HL-60 (cell line): ENCODE data around the gene CFTR.

Experiments used
- GABPA ChIP-seq: IDR thresholded peaks from 2 replicates; pipeline ENCODE4 v1.6.1; 2012; ENCODE audit warnings: low read depth
- POLR2AphosphoS5 ChIP-seq: IDR thresholded peaks from 2 replicates; pipeline ENCODE4 v1.6.1; 2012; ENCODE audit warnings: low read depth
- TF ChIP-seq, protein P1 (sequence below): IDR thresholded peaks from one replicate; pipeline ENCODE4 v1.5.1; 2011; ENCODE audit warnings: low read length, control low read depth, inconsistent platforms; ENCODE audit not compliant: insufficient read depth

DNA sequence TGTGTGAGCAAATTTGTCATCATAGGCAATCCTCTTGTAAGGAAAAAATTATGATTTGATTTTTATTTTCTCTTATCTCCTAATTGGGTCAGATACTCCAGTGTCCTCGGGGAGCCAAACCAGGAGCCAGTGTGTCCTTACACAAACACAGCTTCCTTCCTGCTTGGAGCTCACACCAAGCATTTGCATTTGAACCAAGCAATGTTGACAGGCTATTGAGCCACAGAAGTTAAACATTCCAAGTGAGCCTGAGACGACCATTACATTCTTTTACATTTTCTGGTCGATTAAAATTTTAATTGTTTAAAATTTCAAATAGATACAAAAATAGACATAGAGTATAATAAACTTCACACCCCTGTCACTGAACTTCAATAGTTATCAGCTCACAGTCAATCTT is 194.8 kb downstream of the CFTR start:
- TF ChIP-seq, protein P1, sequence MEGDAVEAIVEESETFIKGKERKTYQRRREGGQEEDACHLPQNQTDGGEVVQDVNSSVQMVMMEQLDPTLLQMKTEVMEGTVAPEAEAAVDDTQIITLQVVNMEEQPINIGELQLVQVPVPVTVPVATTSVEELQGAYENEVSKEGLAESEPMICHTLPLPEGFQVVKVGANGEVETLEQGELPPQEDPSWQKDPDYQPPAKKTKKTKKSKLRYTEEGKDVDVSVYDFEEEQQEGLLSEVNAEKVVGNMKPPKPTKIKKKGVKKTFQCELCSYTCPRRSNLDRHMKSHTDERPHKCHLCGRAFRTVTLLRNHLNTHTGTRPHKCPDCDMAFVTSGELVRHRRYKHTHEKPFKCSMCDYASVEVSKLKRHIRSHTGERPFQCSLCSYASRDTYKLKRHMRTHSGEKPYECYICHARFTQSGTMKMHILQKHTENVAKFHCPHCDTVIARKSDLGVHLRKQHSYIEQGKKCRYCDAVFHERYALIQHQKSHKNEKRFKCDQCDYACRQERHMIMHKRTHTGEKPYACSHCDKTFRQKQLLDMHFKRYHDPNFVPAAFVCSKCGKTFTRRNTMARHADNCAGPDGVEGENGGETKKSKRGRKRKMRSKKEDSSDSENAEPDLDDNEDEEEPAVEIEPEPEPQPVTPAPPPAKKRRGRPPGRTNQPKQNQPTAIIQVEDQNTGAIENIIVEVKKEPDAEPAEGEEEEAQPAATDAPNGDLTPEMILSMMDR, result no peak
- TF ChIP-seq GABPA (no peak), POLR2AphosphoS5 (no peak)
